HG03097 (cell line): ENCODE measurements around the gene AQP3.
A peak's percentile ranks its signal among the peaks of the same experiment; 100 is the strongest.
"Not testable (repeated sequence)": the region's sequence is repeated elsewhere in the genome, so short reads cannot be mapped to it uniquely, and the experiment has no call there.

Experiments
- ATAC-seq: cut with Tn5 transposase; IDR thresholded peaks from one replicate; pipeline ENCODE4 v1.9.1; 2021; ENCODE audit not compliant: unreplicated experiment, low FRiP score

Gene AQP3

DNA sequence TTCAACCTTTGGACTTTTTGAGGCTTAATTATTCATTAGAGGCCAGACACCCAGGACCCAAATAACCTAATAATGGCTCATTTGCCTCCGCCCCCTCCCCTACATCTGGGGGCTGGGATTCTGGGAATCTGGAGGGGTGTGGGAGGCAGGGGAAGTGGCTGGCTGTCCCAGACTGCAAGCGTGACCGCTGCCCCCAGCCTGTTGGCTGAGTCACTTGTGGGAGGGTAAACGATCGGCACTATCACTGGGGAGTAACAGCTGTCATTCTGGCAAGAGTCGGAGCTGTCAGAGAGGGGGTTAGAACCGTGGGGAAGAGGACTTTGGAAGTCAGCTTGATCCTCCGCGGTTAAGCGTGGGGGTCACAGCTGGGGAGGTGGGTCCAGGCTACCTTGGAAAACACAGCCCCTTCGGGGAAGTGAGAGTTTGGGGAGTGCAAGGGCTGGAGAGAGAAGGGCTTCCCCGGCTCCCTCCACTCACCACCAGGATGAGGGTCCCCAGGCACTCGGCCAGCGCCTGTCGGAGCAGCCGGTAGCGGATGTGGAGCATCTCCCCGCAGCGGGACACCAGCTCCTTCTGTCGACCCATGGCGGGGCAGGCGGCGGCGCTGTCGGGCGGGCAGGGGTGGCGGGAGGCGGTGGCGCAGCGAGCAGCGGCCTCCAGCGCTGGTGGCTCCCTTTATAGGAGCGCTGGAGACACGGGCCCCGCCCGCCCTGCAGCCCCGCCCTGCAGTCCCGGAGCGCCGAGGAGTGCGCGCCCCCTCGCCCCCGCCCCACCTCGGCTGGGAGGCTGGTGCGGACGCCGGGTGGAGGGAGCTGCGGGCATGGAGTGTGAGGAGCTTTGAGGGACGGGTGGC is at the start of gene AQP3:
Gene AQP3 (minus strand): TSS at position 648 of the 853 bp plus-strand sequence. CDS start 63 bp downstream, at position 585.
- no peak for ATAC-seq

DNA sequence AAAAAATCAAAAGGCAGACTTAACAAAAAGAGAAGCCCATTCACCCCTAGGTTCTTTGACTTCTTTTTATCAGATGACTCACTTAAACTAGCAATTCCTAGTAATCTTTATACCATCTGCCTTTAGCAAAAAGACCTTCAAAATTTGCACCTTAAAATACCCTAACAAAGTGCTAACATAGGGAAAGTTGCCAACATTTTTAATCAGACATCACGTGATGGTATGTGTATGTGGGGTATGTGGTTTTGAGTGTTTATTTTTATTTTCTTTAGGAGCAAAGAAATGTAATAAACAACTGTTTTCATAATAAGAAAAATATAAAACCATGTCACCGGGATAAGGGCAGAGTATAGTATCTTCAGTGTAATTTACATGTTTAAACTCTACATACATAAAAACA is 46.4 kb upstream of the AQP3 start:
- ATAC-seq = not testable (repeated sequence)

DNA sequence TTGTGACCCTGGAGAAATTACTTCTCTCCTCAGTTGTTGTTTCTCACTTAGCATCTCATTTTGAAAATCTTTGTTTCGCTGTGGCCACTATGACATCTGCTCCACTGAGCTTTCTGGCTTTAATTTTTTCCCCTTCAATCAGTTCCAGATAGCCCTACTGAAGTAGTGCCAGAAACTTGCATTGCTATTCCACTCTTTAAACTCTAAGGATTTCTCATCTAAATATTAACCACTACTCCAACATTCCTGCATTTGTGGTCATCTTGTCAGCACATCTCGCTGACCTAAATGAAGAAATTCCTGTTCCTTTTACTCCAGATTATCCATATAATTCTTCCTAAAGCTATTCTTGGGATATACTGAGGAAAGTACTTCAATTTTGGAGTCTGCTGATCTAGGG is 41.7 kb upstream of the AQP3 start:
- no peak for ATAC-seq

DNA sequence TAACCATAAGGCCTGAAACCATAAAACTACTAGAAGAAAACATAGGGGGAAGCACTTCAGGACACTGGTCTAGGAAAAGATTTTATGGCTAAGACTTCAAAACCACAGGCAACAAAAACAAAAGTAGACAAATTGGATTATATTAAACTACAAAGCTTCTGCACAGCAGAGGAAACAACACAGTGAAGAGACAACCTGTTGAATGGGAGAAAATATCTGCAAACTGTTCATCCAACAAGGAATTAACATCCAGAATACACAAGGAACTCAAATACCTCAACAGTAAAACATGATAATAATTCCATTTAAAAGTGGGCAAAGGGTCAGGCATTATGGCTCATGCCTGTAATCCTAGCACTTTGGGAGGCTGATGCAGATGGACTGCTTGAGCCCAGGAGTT is 37.9 kb upstream of the AQP3 start:
- ATAC-seq = not testable (repeated sequence)

DNA sequence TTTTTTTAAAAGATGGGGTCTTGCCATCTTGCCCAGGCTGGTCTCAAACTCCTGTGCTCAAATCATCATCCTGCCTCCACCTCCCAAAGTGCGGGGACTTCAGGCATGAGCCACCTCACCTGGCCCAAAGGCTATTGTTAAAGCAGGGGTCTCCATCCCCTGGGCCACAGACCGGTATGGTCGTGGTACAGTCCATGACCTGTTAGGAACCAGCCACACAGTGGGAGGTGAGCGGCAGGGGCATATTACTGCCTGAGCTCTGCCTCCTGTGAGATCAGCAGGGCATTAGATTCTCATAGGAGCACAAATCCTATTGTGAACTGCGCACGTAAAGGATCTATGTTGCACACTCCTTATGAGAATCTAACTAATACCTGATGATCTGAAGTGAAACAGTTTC is 33.6 kb upstream of the AQP3 start:
- ATAC-seq = no peak

DNA sequence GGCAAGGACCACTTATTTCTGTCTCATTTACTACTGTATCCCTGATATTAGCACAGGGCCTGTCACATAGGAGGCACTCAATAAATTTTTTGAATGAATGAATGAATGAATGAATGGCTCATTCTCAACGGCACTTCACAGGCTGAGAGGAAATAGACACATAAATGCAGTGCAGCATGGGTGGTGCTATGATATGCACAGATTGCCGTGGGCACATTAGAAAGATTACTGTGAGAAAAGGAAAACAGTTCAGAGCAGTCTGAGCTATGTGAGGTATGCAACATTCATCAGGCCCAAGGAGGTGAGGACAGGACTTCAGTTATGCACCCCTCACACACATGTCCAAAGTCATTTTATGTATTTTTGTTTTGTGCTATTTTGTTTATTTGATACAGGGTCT is 32.7 kb upstream of the AQP3 start:
- ATAC-seq = no peak

DNA sequence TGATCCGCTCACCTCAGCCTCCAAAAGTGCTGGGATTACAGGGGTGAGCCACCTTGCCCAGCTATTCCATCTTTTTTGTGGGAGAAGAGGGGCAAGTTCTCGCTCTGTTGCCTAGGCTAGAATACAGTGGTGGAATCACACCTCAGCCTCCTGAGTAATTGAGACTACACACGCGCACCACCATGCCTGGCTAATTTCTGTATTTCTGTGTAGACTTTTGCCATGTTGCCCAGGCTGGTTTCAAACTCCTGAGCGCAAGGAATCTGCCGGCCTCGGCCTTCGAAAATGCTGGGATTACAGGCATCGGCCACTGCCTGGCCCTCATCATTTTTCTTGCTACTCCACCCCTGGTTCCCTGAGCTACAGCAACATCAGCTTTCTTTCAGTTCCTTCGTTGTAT is 29.1 kb upstream of the AQP3 start:
- no peak for ATAC-seq

DNA sequence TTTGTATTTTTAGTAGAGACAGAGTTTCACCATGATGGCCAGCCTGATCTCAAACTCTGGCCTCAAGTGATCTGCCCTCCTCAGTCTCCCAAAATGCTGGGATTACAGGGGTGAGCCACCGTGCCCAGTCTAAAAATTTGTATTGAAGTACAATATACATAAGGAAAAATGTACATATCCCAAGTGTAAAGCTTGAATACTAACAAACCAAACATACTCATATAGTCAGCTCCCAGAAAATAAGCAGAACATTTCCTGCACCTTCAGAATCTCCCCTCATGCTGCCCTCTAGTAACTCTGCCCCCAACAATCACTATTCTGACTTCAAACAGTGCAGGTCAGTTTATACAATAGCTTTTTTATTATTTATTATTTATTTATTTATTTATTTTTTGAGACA is 28.0 kb upstream of the AQP3 start:
- no peak for ATAC-seq

DNA sequence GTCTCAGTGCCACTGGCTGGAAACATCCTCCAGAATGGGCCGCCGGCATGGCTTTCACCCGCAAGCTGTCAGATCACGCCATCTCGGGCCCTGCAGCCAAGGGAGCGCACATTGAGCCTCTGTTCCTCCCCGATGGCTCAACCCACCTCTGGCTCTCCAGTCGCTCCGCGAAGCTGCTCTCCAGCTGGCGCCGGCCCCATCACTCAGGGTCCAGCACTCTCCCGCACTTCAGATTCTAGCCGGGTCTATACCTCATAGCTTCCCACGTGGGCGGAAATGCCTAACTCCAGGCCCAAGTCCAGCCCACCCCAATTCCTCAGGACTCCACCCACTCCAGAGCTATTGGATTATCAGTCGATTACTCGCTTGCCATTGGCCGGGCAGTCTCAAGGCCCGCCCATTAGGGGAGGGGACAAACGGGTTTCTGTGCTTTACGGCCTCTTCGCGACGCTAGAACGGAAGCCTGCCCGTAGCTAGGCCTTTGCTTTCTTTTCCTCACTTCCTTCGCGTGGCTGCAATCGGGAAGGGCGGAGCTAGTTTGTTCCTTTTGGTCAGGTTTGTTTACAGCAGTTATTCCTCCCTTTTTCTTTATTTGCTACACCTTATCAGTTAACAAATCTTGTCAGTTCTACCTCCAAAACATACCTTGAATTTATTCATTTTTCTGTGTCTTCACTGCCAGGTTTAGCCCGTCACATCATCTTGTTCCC is 26.4 kb upstream of the AQP3 start, which contains the start of gene NOL6:
Gene NOL6 (minus strand): TSS at position 282 of the 710 bp plus-strand sequence. CDS start 82 bp downstream, at position 200.
- ATAC-seq = peak; percentile 95

DNA sequence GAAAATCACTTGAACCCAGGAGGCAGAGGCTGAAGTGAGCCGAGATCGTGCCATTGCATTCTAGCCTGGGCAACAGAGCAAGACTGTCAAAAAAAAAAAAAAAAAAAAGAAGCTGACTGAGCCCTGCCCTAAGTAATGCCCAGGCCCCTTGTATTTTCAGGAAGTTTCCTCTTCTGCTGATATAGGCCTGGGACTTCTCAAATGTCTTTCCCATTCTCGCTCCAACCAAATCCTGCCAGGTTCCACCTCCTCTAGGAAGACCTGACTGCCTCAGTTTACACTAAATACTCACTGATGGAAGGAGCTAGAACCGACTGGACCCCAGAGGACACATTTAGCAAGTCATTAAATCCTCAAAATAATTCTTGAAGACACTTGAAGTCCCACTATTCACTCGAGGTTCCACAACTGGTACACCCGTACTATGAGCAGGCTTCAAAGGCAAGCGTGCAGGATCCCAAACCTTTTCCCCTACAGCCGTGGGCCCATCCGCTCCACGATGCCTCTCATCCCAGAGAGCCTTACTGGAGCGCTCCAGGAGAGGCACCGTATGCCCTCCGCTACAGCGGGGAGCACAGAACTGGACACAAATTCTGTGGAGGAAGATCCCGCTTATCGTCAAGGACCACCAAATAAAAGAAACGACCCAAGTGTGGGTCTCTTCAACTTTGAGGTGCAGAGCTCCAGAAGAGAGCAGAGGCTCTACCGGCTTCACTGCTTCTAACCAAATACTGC is 25.7 kb upstream of the AQP3 start:
- no peak for ATAC-seq

DNA sequence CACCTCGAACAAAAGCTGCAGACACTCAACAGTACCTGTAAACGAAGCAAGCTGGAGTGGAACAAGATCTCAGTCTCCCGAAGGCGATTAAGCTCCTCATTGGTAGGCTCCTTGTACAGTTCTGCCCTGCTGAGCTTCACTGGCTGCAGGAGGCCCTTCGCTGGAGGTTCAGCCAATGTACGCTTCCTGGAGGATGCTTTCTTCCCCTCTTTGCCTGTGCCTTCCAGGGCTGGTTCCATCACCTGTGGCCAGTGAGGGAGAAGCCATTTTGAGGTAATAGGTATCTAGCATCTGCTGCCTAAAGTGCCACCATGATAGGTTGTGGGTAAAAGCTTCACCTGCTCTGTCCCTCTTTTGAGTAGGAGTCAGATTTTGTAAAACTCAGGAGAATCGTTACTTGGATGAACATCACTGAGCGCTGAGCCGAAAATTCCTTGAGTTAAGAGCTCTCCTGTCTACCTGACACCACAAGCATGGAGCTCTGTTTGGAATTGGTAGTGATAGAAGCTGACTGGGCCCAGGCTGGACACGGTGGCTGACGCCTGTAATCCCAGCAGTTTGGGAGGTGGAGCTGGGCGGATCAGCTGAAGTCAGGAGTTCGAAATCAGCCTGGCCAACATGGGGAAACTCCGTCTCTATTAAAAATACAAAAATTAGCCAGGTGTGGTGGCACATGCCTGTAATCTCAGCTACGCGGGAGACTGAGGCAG is 24.9 kb upstream of the AQP3 start:
- ATAC-seq = no peak

DNA sequence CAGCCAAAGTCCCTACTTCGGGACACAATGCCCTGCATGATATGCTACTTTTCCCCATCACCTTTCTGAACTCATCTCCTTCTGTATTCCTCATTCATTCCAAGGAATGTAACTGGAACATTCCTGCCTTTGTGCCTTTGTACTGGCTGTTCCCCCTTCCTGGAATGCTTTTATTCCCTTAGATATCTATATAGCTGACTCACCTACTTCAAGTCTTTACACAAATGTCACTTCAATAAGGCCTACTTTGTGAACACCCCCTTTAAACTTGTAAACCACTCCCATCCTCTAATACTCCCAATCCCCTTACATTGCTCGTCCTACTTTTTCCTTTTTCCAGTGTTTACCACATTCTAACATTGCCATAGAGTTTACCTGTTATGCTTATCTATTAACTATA is 24.0 kb upstream of the AQP3 start:
- ATAC-seq = no peak

DNA sequence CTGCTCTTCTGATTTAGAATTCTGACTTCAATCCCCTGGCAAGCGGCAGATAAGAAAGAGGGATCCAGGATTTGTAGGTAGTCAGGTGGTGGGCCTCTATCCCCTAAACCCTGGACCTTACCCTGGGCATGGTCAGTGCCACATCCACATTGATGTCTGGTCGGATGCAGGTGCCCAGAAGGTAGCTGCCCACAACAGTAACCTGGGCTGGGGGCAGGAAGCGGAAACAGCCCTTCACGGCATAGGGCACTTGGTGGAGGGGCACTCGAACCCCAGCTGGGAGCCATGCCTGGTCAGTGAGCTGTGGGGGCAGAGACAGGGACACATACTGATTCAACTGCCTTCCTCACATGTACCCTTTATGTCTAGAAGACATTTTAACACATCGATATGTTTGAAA is 22.5 kb upstream of the AQP3 start:
- no peak for ATAC-seq

DNA sequence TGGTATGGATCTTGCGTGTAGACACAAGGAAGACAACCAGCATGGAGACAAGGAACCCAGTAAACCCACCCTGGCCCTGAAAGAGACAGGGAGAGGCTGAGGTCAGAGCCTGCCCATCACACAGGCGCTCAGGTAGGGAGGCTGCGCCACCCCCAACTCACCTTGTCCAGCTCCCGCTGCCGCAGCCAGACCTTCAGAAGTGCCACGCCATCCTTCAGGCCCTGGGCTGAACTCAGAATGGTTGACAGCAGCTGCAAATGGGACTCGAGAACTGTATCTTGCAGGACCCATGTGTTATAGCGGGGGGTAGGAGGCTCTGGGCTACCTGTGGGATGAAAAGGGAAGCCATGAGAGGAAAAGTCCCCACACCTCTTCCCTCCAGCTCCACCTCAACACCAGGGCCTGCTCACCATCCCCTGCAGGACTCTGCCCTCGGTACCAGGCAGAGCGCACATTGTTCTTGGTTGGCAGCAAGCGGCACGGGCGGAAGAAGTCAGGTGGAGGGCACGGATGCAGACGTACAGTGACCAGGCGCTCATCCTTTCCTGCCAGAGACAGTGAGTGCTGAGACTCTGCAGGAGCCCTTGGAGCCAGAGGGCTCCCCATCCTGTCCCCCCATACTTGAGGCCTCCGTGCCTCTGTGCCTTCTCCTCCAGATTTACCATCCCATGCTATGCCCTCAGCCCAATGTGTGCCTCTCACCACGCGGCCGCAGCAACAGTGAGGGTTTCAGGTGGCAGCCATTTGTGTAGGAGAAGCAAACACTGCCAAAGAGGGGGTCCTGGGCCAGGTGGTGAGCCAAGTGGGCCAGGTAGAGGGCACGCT is 21.6 kb upstream of the AQP3 start:
- no peak for ATAC-seq

DNA sequence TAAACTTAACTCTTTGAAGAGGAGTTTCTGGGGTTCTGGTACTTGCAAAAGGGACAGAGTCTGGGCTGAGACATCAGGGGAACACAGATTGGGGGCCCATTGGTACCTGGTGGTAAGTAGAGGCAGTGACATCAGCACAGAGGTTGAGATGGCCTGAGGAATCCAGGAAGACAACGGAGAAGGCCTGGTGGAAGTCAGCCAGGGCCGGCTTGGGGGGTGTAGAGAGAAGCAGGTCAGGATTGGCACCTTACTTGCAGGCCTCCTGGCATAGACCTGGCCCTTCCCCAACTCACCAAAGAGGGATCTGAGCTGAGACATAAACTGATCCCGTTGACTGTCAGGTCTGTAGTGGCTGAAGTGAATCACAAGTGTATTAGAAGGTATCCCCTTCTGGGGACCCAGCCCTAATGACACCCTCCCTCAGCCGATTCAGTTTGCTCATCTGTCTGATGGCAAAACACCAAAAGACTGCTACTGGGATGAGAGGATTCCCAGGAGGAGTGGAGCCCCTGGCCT is 20.9 kb upstream of the AQP3 start:
- no peak for ATAC-seq

DNA sequence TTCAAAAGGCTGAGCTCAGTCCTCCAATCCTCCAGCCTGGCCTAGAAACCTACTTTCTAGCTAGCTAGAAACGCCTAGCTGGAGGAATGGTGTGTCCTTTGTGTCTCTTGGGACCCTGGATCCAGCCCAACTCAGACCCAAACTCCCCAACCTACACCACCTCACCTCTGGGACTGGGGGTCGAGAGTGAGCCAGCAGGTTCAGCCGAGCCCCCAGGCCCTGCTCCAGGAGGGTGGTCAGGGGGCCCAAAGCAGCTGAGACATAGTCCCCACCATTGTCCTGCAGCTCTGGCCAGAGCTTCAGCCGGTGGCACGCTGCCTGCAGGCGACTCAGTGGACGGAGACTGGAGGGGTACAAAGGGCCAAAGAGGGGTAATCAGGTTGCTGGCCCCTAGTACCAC is 20.1 kb upstream of the AQP3 start:
- ATAC-seq = no peak

DNA sequence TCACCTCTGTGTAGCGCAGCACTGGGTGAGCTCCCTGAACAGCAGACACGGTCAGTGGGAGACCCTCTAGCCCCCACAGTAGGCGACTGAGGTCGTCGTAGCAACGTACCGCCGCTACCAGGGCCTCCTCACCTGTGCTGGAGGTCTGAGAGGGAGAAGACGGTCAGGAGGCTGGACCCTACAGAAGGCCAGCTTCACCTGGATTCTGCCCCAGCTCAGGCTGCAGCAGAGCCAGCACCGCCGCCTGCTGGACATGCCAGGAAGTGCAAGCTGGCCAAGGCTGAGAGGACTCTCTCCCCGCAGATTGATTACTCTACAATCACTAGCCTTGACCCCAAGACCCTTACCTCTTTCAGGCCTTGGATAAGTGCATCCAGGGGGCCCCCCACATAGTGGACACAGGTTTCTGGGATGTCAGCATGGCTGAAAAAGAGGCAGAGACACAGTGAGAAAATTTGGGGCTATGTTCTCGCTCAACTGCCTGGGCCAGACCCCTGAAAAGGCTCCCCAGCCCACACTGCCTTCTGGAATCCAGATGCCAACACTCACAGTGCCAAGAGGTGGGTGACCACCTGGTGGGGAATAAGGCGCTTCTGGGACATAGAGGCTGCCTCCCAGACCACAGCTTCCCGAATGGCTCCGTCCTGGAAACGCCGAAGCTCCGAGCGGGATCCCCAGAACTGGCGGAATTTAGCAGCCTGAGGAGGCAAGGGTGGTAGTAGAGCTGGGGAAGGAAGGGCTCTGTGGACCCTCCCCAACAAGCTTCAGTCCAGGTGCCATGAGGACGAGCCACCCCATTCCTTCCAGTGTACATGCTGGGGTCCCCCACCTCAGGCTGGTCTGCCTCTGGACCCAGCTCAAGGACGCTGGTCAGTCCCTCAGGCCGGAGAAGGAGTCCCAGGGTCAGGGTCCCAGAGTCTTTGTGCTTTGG is 19.4 kb upstream of the AQP3 start:
- ATAC-seq = no peak
